Medulla oblongata (tissue), 1 donor: ENCODE data around the gene NPR1.
"Not testable (repeated sequence)": the region's sequence is repeated elsewhere in the genome, so short reads cannot be mapped to it uniquely, and the experiment has no call there.

ENCODE experiments used
- DNase-seq: peaks from one replicate; pipeline ENCODE4 v3.0.0-alpha.2; 2015; ENCODE audit errors: extremely low spot score

The NPR1 gene

DNA sequence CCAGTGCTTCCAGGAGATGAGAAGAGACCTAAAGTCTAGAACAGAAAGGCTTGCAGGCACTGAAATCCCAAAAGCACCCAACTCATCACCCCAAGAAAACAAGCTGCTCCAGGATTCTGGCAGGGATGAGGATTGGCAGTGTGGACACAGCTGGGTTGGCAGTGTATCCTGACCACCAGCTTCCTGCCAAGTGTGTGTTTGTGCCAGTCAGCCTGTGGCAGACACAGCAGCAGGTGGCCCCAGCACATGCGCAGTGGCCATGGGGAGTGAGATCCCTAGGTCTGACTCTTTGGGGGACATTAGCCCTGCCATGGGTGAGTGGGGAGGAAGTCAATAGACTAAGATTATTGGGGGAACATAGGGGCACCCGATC, 28.6 kb upstream of the NPR1 start:
- DNase-seq: peak; percentile 85

DNA sequence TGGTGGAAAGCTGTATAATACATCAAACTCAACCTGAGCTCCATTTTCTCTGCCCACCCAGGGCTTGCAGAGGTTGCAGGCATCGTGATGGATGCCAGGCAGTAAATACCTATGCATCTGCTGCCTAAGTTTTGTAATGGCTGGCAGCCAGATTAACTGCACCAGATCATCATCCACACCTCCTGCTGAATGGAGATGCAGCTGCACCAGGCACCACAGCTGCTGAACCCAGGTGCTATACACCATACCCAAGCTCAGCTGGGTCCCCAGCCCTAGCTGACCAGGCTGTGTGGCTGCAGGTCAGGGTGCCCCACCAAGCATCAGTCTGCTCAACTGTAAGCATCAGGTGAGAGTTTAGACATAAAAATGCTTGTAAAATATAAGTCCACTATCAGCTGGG, 26.7 kb upstream of the NPR1 start:
- DNase-seq: no peak

DNA sequence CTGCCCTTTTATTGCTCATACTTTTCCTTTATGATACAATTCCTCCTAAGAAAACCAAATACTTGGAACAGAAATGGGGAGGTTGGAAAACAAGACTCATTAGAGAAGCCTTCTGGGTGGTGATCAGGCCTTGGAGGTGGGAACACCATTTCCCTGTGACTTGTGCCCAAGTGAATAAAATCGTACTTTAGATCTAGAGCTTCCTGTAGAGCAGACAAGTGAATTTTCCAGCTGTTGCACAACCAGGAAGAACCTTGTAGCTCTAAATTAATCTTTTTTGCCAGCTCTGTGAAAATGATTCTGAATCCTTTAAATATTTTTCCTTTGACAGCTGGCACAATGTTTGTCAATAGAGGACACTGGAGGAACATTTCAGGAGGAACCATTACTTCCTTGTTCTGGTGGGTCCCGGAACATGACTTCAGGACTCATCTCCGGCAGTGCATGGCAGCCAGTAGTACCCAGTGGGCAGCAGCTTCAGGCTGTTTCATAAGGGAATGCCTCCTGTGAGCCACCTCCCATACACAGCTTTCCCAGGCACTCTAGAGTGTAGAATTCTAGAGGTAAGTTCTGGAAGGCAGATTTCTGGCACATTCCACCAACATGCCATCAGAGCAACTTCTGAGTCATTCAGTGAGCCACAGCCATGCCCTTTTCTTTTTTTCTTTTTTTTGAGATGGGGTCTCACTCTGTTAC, 25.5 kb upstream of the NPR1 start:
- no peak for DNase-seq

DNA sequence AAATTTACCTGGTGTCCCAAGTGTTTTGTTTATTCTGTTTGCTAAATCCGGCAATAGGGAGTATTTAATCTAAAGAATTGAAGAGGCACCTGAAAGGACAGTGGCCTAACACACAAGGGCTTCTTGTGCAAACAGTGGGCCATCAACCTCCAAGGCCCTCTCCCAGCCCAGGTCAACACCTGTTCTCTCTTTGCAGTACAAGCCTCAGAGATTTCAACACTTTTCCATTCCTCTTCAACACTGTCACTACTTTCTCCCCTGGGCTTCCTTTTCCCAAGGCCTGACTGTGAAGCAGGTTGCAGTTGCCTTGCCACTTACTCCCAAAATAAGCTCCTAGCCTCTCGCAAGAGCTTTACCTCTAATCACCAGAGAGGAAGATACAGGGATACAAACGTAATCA, 23.2 kb upstream of the NPR1 start:
- DNase-seq: no peak

DNA sequence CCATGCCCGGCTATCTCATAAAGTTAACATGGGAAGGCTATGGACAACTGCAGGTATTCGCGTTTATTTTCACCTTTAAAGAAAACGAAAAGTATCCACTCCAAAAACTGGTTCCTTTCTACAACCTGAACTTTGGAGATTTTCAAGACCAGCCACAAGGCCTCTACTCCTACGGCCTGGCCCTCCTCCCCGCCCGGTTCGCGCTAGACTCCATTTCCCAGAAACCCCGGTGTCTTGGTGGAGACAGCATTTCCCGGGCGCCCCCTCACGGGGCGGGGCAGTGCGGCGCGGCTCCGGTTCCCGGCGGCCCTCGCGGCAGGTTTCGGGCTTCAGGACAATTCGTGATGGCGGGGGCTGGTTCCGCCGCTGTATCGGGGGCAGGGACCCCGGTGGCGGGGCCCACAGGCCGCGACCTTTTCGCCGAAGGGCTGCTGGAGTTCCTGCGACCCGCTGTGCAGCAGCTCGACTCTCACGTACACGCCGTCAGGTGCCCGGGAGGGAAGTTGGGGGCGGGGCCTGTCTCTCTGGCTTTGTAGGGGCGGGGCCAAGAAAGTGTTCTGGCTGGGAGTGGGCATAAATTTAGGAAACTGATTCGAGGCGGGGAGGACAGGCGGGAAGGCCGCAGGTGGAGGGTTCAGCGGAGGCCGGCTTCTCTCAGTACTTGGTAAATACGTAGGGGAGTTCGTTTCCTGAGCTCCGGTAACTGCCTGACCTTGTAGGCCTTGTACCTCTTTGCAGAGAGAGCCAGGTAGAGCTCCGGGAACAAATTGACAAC, 19.9 kb upstream of the NPR1 start, which contains the start of gene SNAPIN:
Gene SNAPIN, plus strand, starts transcription at position 304 of the 775 bp plus-strand sequence. Its CDS starts 41 bp downstream, at position 345.
- DNase-seq: peak; percentile 93

DNA sequence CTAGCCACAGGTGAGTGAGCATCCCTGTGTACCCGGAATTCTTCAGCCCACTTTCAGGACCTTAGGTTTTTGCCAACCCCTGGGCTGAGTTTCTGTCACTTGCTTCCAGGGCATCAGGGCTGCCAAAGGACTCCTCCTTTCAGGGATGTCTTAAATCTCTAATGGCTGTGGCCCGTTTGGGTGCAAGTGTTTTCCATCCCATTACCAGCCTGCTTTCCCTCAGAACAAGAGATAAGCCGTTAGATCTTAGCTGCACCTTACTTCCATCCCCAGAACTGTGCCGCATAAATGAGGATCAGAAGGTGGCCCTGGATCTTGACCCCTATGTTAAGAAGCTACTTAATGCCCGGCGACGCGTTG, 19.3 kb upstream of the NPR1 start:
- DNase-seq: no peak

DNA sequence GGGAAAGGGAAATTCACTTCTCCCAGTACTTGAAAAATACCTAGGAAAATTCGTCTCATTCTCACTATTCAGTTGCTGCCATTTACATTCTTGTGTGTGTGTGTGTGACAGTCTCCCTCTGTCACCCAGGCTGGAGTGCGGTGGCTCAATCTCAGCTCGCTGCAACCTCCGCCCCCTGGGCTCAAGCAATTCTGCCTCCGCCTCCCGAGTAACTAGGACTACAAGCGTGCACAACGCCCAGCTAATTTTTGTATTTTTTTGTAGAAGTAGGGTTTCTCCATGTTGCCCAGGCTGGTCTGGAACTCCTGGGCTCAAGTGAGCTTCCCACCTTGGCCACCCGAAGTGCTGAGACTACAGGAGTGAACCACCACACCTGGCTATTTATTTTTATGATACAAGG, 18.8 kb upstream of the NPR1 start:
- DNase-seq: no peak

DNA sequence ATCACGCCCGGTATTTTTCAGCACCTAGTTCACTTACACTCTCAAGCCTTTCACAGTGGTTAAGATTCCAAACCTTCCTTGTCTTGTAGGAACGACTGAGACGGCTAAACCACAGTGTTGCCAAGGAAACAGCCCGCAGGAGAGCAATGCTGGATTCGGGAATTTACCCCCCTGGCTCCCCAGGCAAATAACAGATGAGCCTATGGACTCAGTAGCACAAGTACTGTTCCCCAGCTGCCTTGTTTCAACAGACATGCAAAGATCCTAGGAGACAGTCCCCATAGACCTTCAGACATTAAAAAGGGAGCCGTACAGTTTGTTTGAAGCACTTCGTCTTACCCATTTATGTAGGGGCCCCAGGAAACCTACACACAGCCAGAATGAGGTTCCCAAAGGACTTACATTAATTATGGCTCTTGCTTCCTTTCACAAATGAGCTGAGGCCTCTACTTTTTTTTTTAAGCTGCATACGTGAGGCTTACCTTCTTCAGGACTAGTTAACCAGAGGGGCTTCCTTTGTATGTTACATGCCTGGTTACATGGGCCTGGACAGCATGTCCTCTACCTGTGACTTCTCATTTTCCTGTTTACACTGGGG, 17.3 kb upstream of the NPR1 start:
- DNase-seq: no peak

DNA sequence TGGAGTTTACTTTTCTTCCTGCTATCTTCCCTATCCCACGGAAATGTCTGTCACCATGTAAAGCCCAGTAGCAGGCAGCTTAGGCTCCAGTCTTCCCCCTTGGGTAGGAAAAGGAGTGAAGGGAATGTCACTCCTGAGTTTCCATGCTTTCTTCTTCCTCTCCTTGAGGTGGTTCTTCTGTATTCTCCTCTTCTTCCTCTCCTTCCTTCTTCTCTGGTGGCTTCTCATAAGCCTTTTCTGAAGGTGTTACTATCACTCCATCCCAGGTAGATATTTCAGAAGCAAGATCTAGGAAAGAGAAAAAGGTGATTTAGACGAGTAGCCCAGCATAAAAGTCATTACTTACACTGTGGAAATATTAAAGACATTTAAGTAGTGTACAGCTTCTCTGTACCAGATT, 16.2 kb upstream of the NPR1 start:
- DNase-seq: no peak

DNA sequence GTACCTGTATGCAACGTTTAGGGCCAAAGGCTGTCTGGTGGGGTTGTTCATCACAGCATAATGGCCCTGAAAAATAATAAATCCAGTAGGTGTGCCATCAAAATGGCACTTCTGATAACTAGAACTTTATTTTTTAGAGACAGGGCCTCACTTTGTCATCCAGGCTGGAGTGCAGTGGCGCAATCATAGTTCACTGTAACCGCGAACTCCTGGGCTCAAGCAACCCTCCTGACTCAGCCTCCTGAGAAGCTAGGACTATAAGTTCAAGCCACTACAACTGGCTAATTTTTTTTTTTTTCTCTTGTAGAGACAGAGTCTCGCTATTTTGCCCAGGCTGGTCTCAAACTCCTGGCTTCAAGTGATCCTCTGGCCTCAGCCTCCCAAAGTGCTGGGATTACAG, 15.3 kb upstream of the NPR1 start:
- DNase-seq: no peak

DNA sequence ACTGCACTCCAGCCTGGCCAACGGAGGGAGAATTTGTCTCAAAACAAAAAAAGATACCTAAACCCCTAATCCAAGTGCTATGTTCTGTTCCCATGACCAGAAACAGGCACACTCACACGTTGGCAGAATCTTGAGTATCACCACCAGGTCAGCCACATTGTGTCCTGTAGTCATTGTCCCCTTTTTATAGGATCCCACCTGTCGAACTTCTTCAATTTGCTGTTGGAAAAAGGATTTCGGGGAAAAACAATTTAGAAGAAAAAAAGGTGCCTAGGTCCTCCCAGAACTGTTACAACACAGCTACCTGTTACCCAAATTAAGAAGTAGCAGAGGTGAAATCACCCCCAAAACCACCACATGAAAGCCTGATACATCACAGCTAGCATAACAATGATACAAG, 11.0 kb upstream of the NPR1 start:
- DNase-seq: no peak

DNA sequence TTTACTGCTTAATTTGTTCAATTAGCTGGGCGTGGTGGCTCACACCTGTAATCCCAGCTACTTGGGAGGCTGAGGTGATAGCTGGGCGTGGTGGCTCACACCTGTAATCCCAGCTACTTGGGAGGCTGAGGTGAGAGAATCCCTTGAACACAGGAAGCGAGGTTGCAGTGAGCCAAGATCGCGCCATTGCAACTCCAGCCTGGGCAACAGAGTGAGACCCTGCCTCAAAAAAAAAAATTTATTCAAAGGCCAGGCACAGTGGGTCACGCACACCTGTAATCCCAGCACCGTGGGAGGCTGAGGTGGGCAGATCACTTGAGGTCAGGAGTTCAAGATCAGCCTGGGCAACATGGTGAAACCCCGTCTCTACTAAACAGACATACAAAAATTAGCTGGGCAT, 9.8 kb upstream of the NPR1 start:
- DNase-seq: not testable (repeated sequence)

DNA sequence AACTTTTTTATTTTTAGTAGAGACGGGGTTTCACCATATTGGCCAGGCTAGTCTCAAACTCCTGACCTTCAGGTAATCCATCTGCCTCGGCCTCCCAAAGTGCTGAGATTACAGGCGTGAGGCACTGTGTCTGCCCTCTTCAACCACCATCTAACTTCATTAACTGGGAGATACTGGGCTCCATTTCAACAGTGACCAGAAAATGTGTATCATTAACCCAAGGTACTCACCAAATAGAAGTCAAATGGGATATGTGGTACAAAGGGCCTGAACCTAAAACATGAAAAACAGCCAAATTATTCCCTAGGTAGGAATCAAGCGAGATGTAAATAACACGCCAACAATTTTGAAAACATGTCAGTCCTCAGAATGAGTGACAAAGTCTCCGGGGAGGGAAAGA, 8.9 kb upstream of the NPR1 start:
- DNase-seq: no peak

DNA sequence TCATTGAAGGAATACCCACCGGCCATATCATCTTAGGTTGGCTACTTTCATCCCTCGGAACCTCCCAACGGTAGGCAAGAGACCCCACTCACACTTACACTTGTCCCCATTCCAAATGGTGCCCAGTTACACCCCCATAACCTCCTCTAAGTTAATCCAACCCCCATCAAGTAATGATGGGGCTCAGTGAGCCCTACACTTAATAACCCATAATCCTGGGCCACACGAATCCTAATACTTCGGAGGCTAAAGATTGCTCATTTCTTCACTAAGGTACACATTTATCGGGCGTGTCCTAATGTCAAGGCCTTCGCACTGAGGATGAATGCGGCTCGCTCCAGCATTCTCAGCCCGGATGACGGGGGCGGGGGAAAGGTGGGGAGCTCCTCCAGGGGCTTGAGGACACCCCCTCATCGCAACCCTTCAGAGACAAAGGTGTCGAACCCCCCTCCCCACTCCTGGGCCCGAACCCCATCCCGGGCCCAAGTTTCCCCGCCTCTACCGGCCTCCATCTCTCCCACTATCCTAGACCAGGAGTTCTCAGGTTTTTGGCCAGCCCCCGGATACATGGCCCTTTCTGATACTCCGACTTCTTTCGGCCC, 8.1 kb upstream of the NPR1 start:
- DNase-seq: no peak

DNA sequence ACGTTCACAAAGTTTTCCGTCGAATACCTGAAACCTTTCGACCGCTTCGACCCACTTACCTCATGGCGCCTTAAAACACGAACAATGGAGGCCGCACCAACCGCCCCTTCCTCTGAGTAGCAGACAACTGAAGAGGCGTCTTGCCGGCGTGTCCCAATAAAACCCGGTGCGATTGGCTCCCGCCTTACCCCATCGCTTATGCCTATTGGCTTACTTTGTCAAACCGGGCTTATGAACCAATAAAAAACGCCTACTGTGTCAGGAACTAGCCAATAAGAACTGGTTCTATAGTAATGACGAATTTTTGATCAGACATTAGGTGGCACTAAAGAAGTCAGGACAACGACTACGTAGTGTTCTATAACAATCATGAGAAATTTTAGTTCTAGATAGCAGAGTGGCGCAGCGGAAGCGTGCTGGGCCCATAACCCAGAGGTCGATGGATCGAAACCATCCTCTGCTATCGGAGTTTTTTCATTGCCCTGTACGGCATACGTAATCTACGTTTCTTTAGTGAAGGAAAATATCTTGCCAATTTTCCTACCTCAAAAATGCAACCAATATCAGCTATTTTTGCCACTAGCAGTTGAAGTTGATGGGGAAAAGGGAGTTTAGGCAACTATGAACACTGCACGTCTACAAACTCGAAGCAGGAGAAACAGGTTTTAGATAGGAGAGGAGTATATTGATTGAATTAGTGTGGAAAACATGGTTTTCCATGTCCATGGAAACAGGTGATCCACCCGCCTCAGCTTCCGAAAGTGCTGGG, 7.4 kb upstream of the NPR1 start, which contains the start of gene ILF2:
Gene ILF2, minus strand, starts transcription at position 135 of the 769 bp plus-strand sequence. Its CDS starts 71 bp downstream, at position 64.
- peak; percentile 99 for DNase-seq

DNA sequence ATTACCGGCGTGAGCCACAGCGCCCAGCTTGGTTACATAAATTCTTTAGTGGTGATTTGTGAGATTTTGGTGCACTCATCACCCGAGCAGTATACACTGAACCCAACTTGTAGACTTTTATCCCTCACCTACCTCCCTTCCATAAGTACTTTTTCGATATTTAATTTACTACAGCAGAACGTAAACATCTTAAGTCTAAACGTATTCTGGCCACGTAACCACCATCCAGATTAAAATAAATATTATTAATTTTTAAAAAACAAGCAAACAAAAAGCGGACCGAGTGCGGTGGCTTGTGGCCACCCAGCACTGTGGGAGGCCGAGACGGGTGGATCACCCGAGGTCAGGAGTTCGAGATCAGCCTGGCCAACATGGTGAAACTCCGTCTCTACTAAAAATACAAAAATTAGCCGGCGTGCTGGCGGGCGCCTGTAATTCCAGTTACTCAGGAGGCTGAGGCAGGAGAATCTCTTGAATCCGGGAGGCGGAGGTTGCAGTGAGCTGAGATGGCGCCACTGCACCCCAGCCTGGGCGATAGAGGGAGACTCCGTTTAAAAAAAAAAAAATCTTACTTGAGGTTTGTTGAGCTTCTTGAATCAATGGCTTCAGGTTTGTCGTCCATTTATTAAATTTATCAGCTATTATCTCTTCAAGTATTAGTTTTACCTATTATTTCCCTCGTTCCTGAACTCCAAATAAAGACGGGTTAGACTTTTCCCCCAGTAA, 6.7 kb upstream of the NPR1 start:
- DNase-seq: not testable (repeated sequence)

DNA sequence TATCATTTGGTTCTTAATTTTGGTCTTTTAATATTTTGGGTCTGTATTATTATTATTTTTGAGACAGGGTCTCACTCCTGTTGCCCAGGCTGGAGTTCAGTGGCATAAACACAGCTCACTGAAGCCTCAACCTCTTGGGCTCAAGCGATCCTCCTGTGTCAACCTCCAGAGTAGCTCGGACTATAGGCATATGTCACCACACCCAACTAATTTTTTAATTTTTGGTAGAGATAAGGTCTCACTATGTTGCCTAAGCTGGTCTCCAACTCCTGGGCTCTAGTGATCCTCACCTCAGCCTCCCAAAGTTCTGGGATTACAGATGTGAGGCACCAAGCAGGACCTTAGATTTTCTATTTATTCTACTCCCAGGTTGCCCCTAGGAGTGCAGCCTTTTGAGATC, 5.0 kb upstream of the NPR1 start:
- no peak for DNase-seq

DNA sequence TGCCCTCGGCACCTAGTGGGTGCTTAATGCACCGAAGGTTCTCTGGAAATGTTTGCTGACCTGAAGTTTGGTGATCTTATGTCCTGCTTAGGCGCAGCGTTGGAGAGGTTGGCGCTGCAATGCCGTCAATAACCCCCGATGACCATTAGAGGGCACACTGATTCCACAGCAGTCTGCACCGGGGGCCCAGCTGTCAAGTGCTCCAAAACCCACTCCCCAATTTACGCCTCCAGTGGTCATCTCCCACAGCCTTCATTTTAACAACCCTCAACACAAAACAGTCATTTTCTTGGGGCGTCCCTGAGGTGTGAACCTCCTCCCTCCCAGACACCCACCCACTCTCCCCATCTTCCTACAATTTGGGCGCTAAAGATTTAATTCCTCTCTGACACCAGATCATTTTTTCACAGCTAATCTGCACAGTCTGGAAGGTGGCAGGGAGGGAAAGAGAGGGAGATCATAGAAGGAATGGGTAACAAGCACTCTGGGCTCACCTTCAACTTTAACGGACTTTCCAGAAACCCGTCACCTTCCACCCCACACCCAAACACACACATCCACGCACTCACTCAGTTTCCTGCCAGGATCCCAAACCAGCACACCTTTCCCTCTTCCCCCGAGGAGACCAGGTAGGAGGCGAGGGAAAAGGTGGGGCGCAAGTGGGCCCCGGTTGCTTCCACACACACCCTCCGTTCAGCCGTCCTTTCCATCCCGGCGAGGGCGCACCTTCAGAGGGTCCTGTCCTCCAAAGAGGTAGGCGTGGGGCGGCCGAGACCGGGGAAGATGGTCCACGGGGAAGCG, 570 bp upstream of the NPR1 start:
- peak; percentile 59 for DNase-seq

DNA sequence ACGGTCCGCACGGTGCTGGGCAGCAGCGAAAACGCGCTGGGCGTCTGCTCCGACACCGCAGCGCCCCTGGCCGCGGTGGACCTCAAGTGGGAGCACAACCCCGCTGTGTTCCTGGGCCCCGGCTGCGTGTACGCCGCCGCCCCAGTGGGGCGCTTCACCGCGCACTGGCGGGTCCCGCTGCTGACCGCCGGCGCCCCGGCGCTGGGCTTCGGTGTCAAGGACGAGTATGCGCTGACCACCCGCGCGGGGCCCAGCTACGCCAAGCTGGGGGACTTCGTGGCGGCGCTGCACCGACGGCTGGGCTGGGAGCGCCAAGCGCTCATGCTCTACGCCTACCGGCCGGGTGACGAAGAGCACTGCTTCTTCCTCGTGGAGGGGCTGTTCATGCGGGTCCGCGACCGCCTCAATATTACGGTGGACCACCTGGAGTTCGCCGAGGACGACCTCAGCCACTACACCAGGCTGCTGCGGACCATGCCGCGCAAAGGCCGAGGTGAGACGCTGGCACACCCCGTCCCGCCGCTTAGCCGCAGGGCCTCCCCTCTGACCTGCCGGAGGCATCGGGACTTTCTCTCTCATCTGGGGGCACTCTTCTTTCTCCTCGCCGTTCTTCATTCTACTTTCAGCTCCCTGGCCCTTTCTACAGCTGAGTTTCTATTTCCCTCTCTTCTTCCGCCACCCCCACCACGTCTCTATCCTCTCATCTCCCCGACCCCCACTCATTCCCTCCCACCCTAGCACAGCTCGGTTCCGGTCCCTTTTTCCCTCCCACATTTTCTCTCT, 1.0 kb downstream of the NPR1 start:
- DNase-seq: no peak

DNA sequence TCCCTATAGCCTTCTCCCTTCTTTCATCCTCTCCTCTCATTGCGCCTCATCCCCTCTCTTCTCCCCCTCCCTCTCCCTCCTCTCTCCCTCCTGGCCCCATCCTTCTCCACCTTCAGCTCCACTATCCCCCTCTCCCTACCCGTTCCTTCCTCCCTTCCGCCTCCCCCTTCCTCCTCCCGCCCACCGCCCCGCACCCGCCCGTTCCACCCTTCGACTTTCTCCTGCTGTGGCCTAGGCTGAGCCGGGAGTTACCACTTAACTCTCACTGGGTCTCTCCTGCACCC, 1.6 kb downstream of the NPR1 start:
- no peak for DNase-seq
